A549 (cell line): ENCODE data around the gene CDC20. TPM values are rescaled to one million over a fixed set of nuclear protein-coding genes. Genes with fewer than 3 reads are reported as not detected.

ENCODE experiments used
- ATAC-seq, 2 experiments: fragments of 200-7000 bp in 1 of 2; fragments of >200 bp in 1 of 2; cut with Nextera tagmentation in 1 of 2; cut with Tn5 transposase in 1 of 2; 3 replicates each; pipeline versions ENCODE4 v1.8.0 to v1.9.1; 2018 to 2020; ENCODE audit warnings: mild to moderate bottlenecking in 1 of 2, moderate library complexity in 1 of 2
- CTCF ChIA-PET: fragments of 300-600 bp; sonication (Branson Sonifier 250); formaldehyde crosslinking; extraction: SDS; loops from one replicate; lab custom pipeline; 2021; ENCODE audit warnings: antibody characterized with exemption, inconsistent platforms; lab: Yijun Ruan, JAX
- POLR2A ChIA-PET: fragments of 350-600 bp; formaldehyde crosslinking; extraction: SDS; loops from one replicate; lab custom pipeline; 2021; ENCODE audit warnings: antibody characterized with exemption, inconsistent platforms; lab: Yijun Ruan, JAX
- DNase-seq, 2 experiments: peaks; one replicate each; pipeline versions ENCODE4 v3.0.0 to v3.0.0-alpha.2; 2011 to 2016; ENCODE audit warnings: low read depth in 1 of 2, low spot score in 1 of 2
- FAIRE-seq: peaks from 2 replicates; lab custom pipeline; 2011; peaks lifted over from hg19 to GRCh38; lab: Jason Lieb, UNC
- H3K27ac ChIP-seq, 2 experiments: fragments of >200 bp; sonication (Bioruptor Twin); formaldehyde crosslinking; 3 replicates each; pipeline ENCODE4 v1.5.1; 2016 to 2017
- H3K4me1 ChIP-seq: fragments of >200 bp; sonication (Bioruptor Twin); formaldehyde crosslinking; 3 replicates; pipeline ENCODE4 v1.6.1; 2016
- H3K4me2 ChIP-seq: fragments of >200 bp; sonication (Bioruptor Twin); formaldehyde crosslinking; 3 replicates; pipeline ENCODE4 v1.6.1; 2016
- H3K4me3 ChIP-seq: fragments of >200 bp; sonication (Bioruptor Twin); formaldehyde crosslinking; 3 replicates; pipeline ENCODE4 v1.5.1; 2016
- H3K9me3 ChIP-seq: fragments of >200 bp; sonication (Bioruptor Twin); formaldehyde crosslinking; 3 replicates; pipeline ENCODE4 v1.6.1; 2016
- BHLHE40 ChIP-seq: IDR thresholded peaks from 2 replicates; pipeline ENCODE4 v1.6.1; 2012; ENCODE audit warnings: low read depth, low read length, inconsistent platforms
- CBX2 ChIP-seq: fragments of 200-600 bp; sonication (generic); IDR thresholded peaks from 2 replicates; pipeline ENCODE4 v1.6.1; 2016; ENCODE audit warnings: low read depth, mild to moderate bottlenecking, borderline replicate concordance
- CEBPB ChIP-seq, 2 experiments: fragments of >200 bp in 1 of 2; sonication (Bioruptor Twin) in 1 of 2; formaldehyde crosslinking in 1 of 2; IDR thresholded peaks; 2 replicates each; pipeline ENCODE4 v1.6.1; 2012 to 2016
- EP300 ChIP-seq, 2 experiments: fragments of >200 bp; sonication (Bioruptor Twin); formaldehyde crosslinking; IDR thresholded peaks; 2 replicates in 1 of 2; 3 replicates in 1 of 2; pipeline ENCODE4 v1.6.1; 2016 to 2017
- ESRRA ChIP-seq: fragments of 150-350 bp; IDR thresholded peaks from 2 replicates; pipeline ENCODE4 v1.6.1; 2014; ENCODE audit warnings: mild to moderate bottlenecking, low read length, borderline replicate concordance
- FOXS1 ChIP-seq: fragments of 250-450 bp; sonication (Bioruptor Pico); IDR thresholded peaks from 2 replicates; pipeline ENCODE4 v1.5.0; 2020; ENCODE audit warnings: mild to moderate bottlenecking, moderate library complexity
- HEYL ChIP-seq: fragments of 250-450 bp; sonication (Bioruptor Pico); IDR thresholded peaks from 2 replicates; pipeline ENCODE4 v1.8.0; 2021; ENCODE audit warnings: mild to moderate bottlenecking, moderate library complexity
- HOXB5 ChIP-seq: fragments of 250-450 bp; sonication (Bioruptor Pico); IDR thresholded peaks from 2 replicates; pipeline ENCODE4 v1.5.0; 2020; ENCODE audit warnings: mild to moderate bottlenecking, moderate library complexity
- JUNB ChIP-seq: fragments of >200 bp; sonication (Bioruptor Twin); formaldehyde crosslinking; IDR thresholded peaks from 2 replicates; pipeline ENCODE4 v1.6.1; 2016
- KDM1A ChIP-seq: fragments of 200-600 bp; sonication (generic); IDR thresholded peaks from 2 replicates; pipeline ENCODE4 v1.6.1; 2016; ENCODE audit warnings: low read depth, mild to moderate bottlenecking
- KDM5A ChIP-seq: fragments of 200-600 bp; sonication (generic); IDR thresholded peaks from 2 replicates; pipeline ENCODE4 v1.6.1; 2016; ENCODE audit warnings: antibody characterized with exemption, mild to moderate bottlenecking
- NFE2L2 ChIP-seq: fragments of 150-350 bp; conservative IDR thresholded peaks from 2 replicates; pipeline ENCODE4 v1.6.1; 2014; ENCODE audit warnings: low read length
- POLR2A ChIP-seq: IDR thresholded peaks from 2 replicates; pipeline ENCODE4 v1.6.1; 2012; ENCODE audit warnings: mild to moderate bottlenecking, low read length
- POLR2AphosphoS2 ChIP-seq: conservative IDR thresholded peaks from 2 replicates; pipeline ENCODE4 v1.6.1; 2012; ENCODE audit warnings: low read length, improper control_type of control experiment, inconsistent platforms
- RARB ChIP-seq: fragments of 250-450 bp; sonication (Bioruptor Pico); IDR thresholded peaks from 2 replicates; pipeline ENCODE4 v1.8.0; 2021; ENCODE audit warnings: mild to moderate bottlenecking, moderate library complexity
- RCOR1 ChIP-seq: fragments of 150-350 bp; IDR thresholded peaks from 2 replicates; pipeline ENCODE4 v1.6.1; 2014; ENCODE audit warnings: antibody characterized with exemption, low read length, low read depth
- SMC3 ChIP-seq: fragments of >200 bp; sonication (Bioruptor Twin); formaldehyde crosslinking; IDR thresholded peaks from 3 replicates; pipeline ENCODE4 v1.6.1; 2018; ENCODE audit warnings: inconsistent platforms
- SREBF2 ChIP-seq: fragments of 450-650 bp; IDR thresholded peaks from 2 replicates; pipeline ENCODE4 v1.6.1; 2014; ENCODE audit warnings: mild to moderate bottlenecking, moderate library complexity
- TP53 ChIP-seq: fragments of 250-450 bp; sonication (Bioruptor Pico); IDR thresholded peaks from 2 replicates; pipeline ENCODE4 v1.5.0; 2021; ENCODE audit warnings: mild to moderate bottlenecking, moderate library complexity
- ZC3H11A ChIP-seq: fragments of 450-650 bp; IDR thresholded peaks from 2 replicates; pipeline ENCODE4 v1.6.1; 2014; ENCODE audit warnings: antibody characterized with exemption, mild to moderate bottlenecking
- ZFP36 ChIP-seq: fragments of 450-650 bp; IDR thresholded peaks from 2 replicates; pipeline ENCODE4 v1.6.1; 2014; ENCODE audit warnings: borderline replicate concordance; ENCODE audit not compliant: partially characterized antibody
- WGBS: methylation state at CpG from one replicate; pipeline ENCODE4 v1.1.6; 2017; ENCODE audit errors: missing lambda C conversion rate; 5-methylcytosine and 5-hydroxymethylcytosine counted together
- polyA plus RNA-seq, 4 experiments: library from polyadenylated mRNA; depleted of rRNA in 3 of 4; stranded (reverse); fragments of >200 nt; fragmentation: RNase III in 1 of 4; extraction: RNeasy Plus Mini Kit Qiagen cat#74134 plus additional on column Dnase treatment in 1 of 4; gene quantifications; 2 replicates in 3 of 4; 3 replicates in 1 of 4; pipeline ENCODE4 v1.2.3, GENCODE V29; 2011 to 2017
- TF ChIP-seq, protein P1 (sequence below): fragments of 450-650 bp; IDR thresholded peaks from 2 replicates; pipeline ENCODE4 v1.6.1; 2014; ENCODE audit warnings: antibody characterized with exemption
- TF ChIP-seq, protein P2 (sequence below): fragments of >200 bp; sonication (Bioruptor Twin); formaldehyde crosslinking; IDR thresholded peaks from 2 replicates; pipeline ENCODE4 v1.6.1; 2016
- TF ChIP-seq, protein P3 (sequence below): IDR thresholded peaks from 2 replicates; pipeline ENCODE4 v1.6.1; 2012

CDC20 gene
- polyA plus RNA-seq, 2 of the 4 experiments (the other 2 are of a cell fraction): 73.8 to 116 TPM

GRCh38 chr1:43351421-43352350 lies 7.1 kb upstream of the CDC20 start:
- FAIRE-seq (no peak), ATAC-seq (no peak), DNase-seq (no peak)
- Histone ChIP-seq H3K4me1 (peaks cover 9% of the 10 kb centered on the region; the same call in 2 of the 3 replicates), H3K4me3 (no peak overlapping the region), H3K27ac (0 out of 6 replicates have a peak overlapping the region, but pooled peaks of 1 of the 2 experiments have one; percentile 31), H3K9me3 (no peaks in the 10 kb centered on the region), H3K4me2 (no peak overlapping the region)
- 83% methylated on average over 10 of the region's 10 CpGs for WGBS
- ChIA-PET CTCF (no interaction called here), POLR2A (interaction anchor here (0.6 kb wide), 1 partner anchor 15 kb away, joined by 3 read pairs; no protein-coding TSS in a partner anchor)
- TF ChIP-seq, protein P1, sequence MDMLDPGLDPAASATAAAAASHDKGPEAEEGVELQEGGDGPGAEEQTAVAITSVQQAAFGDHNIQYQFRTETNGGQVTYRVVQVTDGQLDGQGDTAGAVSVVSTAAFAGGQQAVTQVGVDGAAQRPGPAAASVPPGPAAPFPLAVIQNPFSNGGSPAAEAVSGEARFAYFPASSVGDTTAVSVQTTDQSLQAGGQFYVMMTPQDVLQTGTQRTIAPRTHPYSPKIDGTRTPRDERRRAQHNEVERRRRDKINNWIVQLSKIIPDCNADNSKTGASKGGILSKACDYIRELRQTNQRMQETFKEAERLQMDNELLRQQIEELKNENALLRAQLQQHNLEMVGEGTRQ: no peak
- no peak for TF ChIP-seq HEYL (CRISPR knock-in tag)
- TF ChIP-seq HOXB5 (CRISPR knock-in tag): no peak
- TF ChIP-seq ESRRA: no peak
- TF ChIP-seq NFE2L2: no peak
- no peak for TF ChIP-seq CBX2
- TF ChIP-seq, protein P2, sequence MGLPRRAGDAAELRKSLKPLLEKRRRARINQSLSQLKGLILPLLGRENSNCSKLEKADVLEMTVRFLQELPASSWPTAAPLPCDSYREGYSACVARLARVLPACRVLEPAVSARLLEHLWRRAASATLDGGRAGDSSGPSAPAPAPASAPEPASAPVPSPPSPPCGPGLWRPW: no peak
- no peak for TF ChIP-seq ZC3H11A
- no peak for TF ChIP-seq POLR2A
- TF ChIP-seq POLR2AphosphoS2: no peak
- TF ChIP-seq EP300 (IDR thresholded peaks at IDR 0.05): no peak
- TF ChIP-seq TP53 (CRISPR knock-in tag): no peak
- TF ChIP-seq SREBF2: no peak
- no peak for TF ChIP-seq ZFP36

DNA sequence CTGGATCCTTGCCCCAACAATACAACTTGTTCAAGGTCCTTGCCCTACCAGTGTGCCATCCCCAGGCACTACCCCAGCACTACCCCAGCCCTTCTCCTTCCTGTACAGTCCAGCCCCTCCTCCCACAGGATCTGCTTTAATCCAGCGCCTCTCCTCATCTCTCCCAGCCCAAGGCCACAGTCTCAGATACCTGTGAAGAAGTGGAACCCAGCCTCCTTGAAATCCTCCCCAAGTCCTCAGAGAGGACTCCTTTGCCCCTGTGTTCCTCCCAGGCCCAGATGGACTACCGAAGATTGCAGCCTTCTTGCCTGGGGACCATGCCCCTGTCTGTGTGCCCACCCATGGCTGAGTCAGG lies 6.5 kb upstream of the CDC20 start:
- no peak overlapping the region for H3K4me2 ChIP-seq
- FAIRE-seq: no peak
- CTCF ChIA-PET: no interaction called here
- ATAC-seq: no peak
- peaks cover 10% of the 10 kb centered on the region; the same call in 2 of the 3 replicates for H3K4me1 ChIP-seq
- TF ChIP-seq RARB: no peak
- no peak for TF ChIP-seq RCOR1
- TF ChIP-seq CEBPB (IDR thresholded peaks at IDR 0.05): no peak
- TF ChIP-seq BHLHE40: no peak
- H3K9me3 ChIP-seq: no peaks in the 10 kb centered on the region
- no peak for DNase-seq
- H3K27ac ChIP-seq: 0 out of 6 replicates have a peak overlapping the region, but pooled peaks of 1 of the 2 experiments have one; percentile 31
- WGBS: 80% methylated on average over 1 of the region's 2 CpGs
- no peak overlapping the region for H3K4me3 ChIP-seq
- POLR2A ChIA-PET: no interaction called here

DNA sequence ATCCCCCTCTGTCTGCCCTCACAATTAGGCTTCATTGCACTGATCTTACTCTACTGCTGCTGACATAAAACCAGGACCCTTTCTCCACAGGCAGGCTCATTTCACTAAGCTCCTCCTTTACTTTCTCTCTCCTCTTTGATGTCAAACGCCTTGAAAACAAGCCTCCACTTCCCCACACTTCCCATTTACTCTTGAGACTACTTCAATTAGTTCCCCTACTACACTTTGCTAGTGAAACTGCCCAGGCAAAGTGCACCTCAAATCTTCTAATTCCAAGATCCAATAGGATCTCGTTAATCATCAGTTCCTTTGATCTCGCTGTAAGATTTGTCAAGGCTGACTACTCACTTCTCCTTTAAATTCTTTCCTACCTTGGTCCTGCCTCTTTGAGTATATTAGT lies 5.9 kb upstream of the CDC20 start:
- ChIA-PET CTCF (interaction anchor here (0.6 to 1.3 kb wide), 2 partner anchors 37 to 126 kb away, joined by 3 to 4 read pairs; no protein-coding TSS in a partner anchor), POLR2A (interaction anchor here (0.6 kb wide), 1 partner anchor 14 kb away, joined by 8 read pairs; no protein-coding TSS in a partner anchor)
- Histone ChIP-seq H3K4me3 (no peak overlapping the region), H3K27ac (no peak overlapping the region), H3K4me2 (no peak overlapping the region), H3K9me3 (no peaks in the 10 kb centered on the region), H3K4me1 (peaks cover 16% of the 10 kb centered on the region; the same call in 2 of the 3 replicates)
- TF ChIP-seq ZC3H11A: no peak
- no peak for TF ChIP-seq KDM5A
- TF ChIP-seq SREBF2: no peak
- TF ChIP-seq, protein P3, sequence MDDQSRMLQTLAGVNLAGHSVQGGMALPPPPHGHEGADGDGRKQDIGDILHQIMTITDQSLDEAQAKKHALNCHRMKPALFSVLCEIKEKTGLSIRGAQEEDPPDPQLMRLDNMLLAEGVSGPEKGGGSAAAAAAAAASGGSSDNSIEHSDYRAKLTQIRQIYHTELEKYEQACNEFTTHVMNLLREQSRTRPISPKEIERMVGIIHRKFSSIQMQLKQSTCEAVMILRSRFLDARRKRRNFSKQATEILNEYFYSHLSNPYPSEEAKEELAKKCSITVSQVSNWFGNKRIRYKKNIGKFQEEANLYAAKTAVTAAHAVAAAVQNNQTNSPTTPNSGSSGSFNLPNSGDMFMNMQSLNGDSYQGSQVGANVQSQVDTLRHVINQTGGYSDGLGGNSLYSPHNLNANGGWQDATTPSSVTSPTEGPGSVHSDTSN: no peak
- no peak for TF ChIP-seq EP300 (IDR thresholded peaks at IDR 0.05)
- TF ChIP-seq JUNB: no peak
- no peak for TF ChIP-seq KDM1A
- TF ChIP-seq ZFP36: no peak
- no peak for TF ChIP-seq FOXS1 (CRISPR knock-in tag)
- no peak for TF ChIP-seq SMC3
- no peak for TF ChIP-seq CBX2
- TF ChIP-seq POLR2A: no peak
- 83% methylated on average over 3 of the region's 3 CpGs for WGBS
- ATAC-seq (no peak), FAIRE-seq (no peak), DNase-seq (no peak)
